Lower leg skin (tissue), 4 donors: ENCODE data around the gene RPL10. TPM values are rescaled to one million over a fixed set of nuclear protein-coding genes. Genes with fewer than 3 reads are reported as not detected.

Experiments used
- DNase-seq, 2 donors: peaks; one replicate each; pipeline ENCODE4 v3.0.0-alpha.2; 2019; ENCODE audit warnings: low spot score in 2 of 2
- H3K4me3 ChIP-seq: fragments of 200-600 bp; sonication (generic); 2 replicates; pipeline ENCODE4 v1.5.1; 2017; ENCODE audit warnings: mild to moderate bottlenecking, low read depth; ENCODE audit not compliant: poor library complexity, severe bottlenecking
- CTCF ChIP-seq, 3 donors: fragments of 450-650 bp; IDR thresholded peaks; one replicate each; pipeline ENCODE4 v1.5.1; 2016; ENCODE audit warnings: antibody characterized with exemption in 3 of 3, mild to moderate bottlenecking in 3 of 3, moderate library complexity in 2 of 3
- POLR2A ChIP-seq, 2 donors: fragments of 450-650 bp; IDR thresholded peaks; one replicate each; pipeline ENCODE4 v1.6.1; 2016 to 2017; ENCODE audit warnings: antibody characterized with exemption in 2 of 2, mild to moderate bottlenecking in 1 of 2, moderate library complexity in 1 of 2
- WGBS, 2 donors: methylation state at CpG; one replicate each; pipeline ENCODE4 v1.1.5; 2018; 5-methylcytosine and 5-hydroxymethylcytosine counted together
- intact Hi-C: fragments of 100-400 bp; cut with DNase I; formaldehyde crosslinking; loops from one replicate; pipeline ENCODE4 v1.15.0; 2023; ENCODE audit warnings: low total_unique reads
- total RNA-seq, 4 donors: library from RNA; depleted of rRNA; stranded (reverse); fragments of >200 nt; gene quantifications; one replicate each; pipeline ENCODE4 v1.1.0, GENCODE V29; 2016

Gene RPL10
- total RNA-seq, 4 donors from 2014 or later: 3,266 to 8,500 (median 5,564) TPM

GRCh38 chrX:154351183-154352011 is 46.8 kb upstream of the RPL10 start:
- WGBS, 2 donors: 49 to 78% methylated on average over 10 to 30 of the region's 30 CpGs
- TF ChIP-seq CTCF (IDR thresholded peaks at IDR 0.05) (no peak), POLR2A (IDR thresholded peaks at IDR 0.05) (no peak)
- no peak overlapping the region for H3K4me3 ChIP-seq
- DNase-seq: no peak
- intact Hi-C loops: no loop called here

GRCh38 chrX:154352012-154352401 is 46.2 kb upstream of the RPL10 start:
- WGBS, 2 donors: 39 to 73% methylated on average over 5 to 14 of the region's 14 CpGs
- no peak for TF ChIP-seq CTCF (IDR thresholded peaks at IDR 0.05)
- TF ChIP-seq POLR2A (IDR thresholded peaks at IDR 0.05): no peak
- intact Hi-C loops: no loop called here
- no peak for DNase-seq
- no peak overlapping the region for H3K4me3 ChIP-seq

- DNase-seq: no peak
- WGBS, 2 donors: 60 to 85% methylated on average over 1 to 11 of the region's 13 CpGs
- intact Hi-C loops: no loop called here
- TF ChIP-seq CTCF (IDR thresholded peaks at IDR 0.05) (no peak), POLR2A (IDR thresholded peaks at IDR 0.05) (no peak)
- no peak overlapping the region for H3K4me3 ChIP-seq
These were observed 45.7 kb upstream of the RPL10 start for GRCh38 chrX:154352466-154352865.

- no peak for DNase-seq
- TF ChIP-seq POLR2A (IDR thresholded peaks at IDR 0.05): no peak
- intact Hi-C loops: no loop called here
These were observed 44.9 kb upstream of the RPL10 start for GRCh38 chrX:154353172-154353843.

GRCh38 chrX:154354013-154354412 is 44.2 kb upstream of the RPL10 start:
- DNase-seq: no peak
- no peak overlapping the region for H3K4me3 ChIP-seq
- intact Hi-C loops: no loop called here
- TF ChIP-seq POLR2A (IDR thresholded peaks at IDR 0.05) (no peak), CTCF (IDR thresholded peaks at IDR 0.05) (no peak)
- WGBS, 2 donors: 87 to 89% methylated on average over 7 to 12 of the region's 14 CpGs

More at GRCh38 chrX:154353172-154353843, 44.9 kb upstream of the RPL10 start:
- no peak overlapping the region for H3K4me3 ChIP-seq
- WGBS, 2 donors: 91 to 94% methylated on average over 11 to 18 of the region's 24 CpGs

GRCh38 chrX:154354516-154354915 is 43.7 kb upstream of the RPL10 start:
- intact Hi-C loops: no loop called here
- no peak overlapping the region for H3K4me3 ChIP-seq
- no peak for TF ChIP-seq CTCF (IDR thresholded peaks at IDR 0.05)
- WGBS, 2 donors: 77 to 95% methylated on average over 4 to 11 of the region's 13 CpGs
- no peak for DNase-seq
